Muscle of arm (tissue), 12 donors: ENCODE data around the gene CPXM2. TPM values are rescaled to one million over a fixed set of nuclear protein-coding genes. Genes with fewer than 3 reads are reported as not detected.

ENCODE experiments used
- DNase-seq: peaks from one replicate; pipeline ENCODE4 v3.0.0-alpha.2; 2013
- polyA plus RNA-seq, 12 donors: library from polyadenylated mRNA; unstranded; fragments of 120-200 nt; gene quantifications; one replicate each; pipeline ENCODE4 v1.2.1, GENCODE V29; 2013; ENCODE audit not compliant: insufficient read length in 12 of 12

Gene CPXM2
- polyA plus RNA-seq, 12 donors = 0.36 to 33.8 (median 2.2) TPM; not detected in 2

- no peak for DNase-seq
Measured at GRCh38 chr10:123852411-123852951, 39.1 kb downstream of the CPXM2 start.

- no peak for DNase-seq
Measured at GRCh38 chr10:123848564-123849457, 42.8 kb downstream of the CPXM2 start.

GRCh38 chr10:123847686-123848432, 43.7 kb downstream of the CPXM2 start:
- DNase-seq = no peak

GRCh38 chr10:123843835-123844234, 47.8 kb downstream of the CPXM2 start:
- no peak for DNase-seq

GRCh38 chr10:123842692-123843385, 48.8 kb downstream of the CPXM2 start:
- DNase-seq = no peak

- DNase-seq = no peak
Measured at GRCh38 chr10:123841560-123841959, 50.0 kb downstream of the CPXM2 start.

- DNase-seq = no peak
Measured at GRCh38 chr10:123841115-123841514, 50.5 kb downstream of the CPXM2 start.

GRCh38 chr10:123840714-123841113, 50.9 kb downstream of the CPXM2 start:
- DNase-seq = no peak

- no peak for DNase-seq
Measured at GRCh38 chr10:123838596-123839310, 52.9 kb downstream of the CPXM2 start.

GRCh38 chr10:123837756-123838155, 53.9 kb downstream of the CPXM2 start:
- no peak for DNase-seq

GRCh38 chr10:123836418-123837145, 55.0 kb downstream of the CPXM2 start:
- no peak for DNase-seq

- DNase-seq = no peak
Measured at GRCh38 chr10:123835575-123835974, 56.0 kb downstream of the CPXM2 start.

GRCh38 chr10:123833170-123833850, 58.3 kb downstream of the CPXM2 start:
- DNase-seq = no peak

- no peak for DNase-seq
Measured at GRCh38 chr10:123831259-123831658, 60.3 kb downstream of the CPXM2 start.

GRCh38 chr10:123821136-123821535, 70.5 kb downstream of the CPXM2 start:
- no peak for DNase-seq

GRCh38 chr10:123809632-123810031, 82.0 kb downstream of the CPXM2 start:
- DNase-seq = no peak

- DNase-seq = no peak
Measured at GRCh38 chr10:123808906-123809305, 82.7 kb downstream of the CPXM2 start.

- DNase-seq = no peak
Measured at GRCh38 chr10:123808286-123808685, 83.3 kb downstream of the CPXM2 start.

GRCh38 chr10:123807444-123808035, 84.1 kb downstream of the CPXM2 start:
- DNase-seq = no peak

GRCh38 chr10:123804716-123805115, 86.9 kb downstream of the CPXM2 start:
- DNase-seq = no peak
